ENCODE data around the gene ALG9. TPM values are rescaled to one million over a fixed set of nuclear protein-coding genes. Genes with fewer than 3 reads are reported as not detected.

The ALG9 gene
- polyA plus RNA-seq, 3 donors = 7.4 to 7.9 (median 7.8) TPM

GRCh38 chr11:111906680-111907079 is 35.3 kb upstream of the ALG9 start:
- no peaks in the 10 kb centered on the region for H3K36me3 ChIP-seq (replicated peaks in 1 of 2; ENCODE audit: control insufficient read depth in 1 of 2, insufficient read depth in 2 of 2, low read length in 2 of 2)
- intact Hi-C loops (cut with micrococcal nuclease) = no loop called here
- H2AFZ ChIP-seq (ENCODE audit: insufficient read depth, low read depth, low read length, poor library complexity, severe bottlenecking) = no peak overlapping the region
- DNase-seq = no peak
- no peaks in the 10 kb centered on the region for H3K79me2 ChIP-seq (ENCODE audit: insufficient read depth, low read length)
- TF ChIP-seq CTCF (IDR thresholded peaks at IDR 0.05) = no peak
- H4K20me1 ChIP-seq (ENCODE audit: insufficient read depth, low read length) = no peaks in the 10 kb centered on the region
- H3K27ac ChIP-seq (ENCODE audit: low read depth in 1 of 2, low read length in 2 of 2) = no peak overlapping the region
- WGBS (ENCODE audit: insufficient coverage) = no CpG with 5 or more reads among the region's 1 CpG
- H3K4me2 ChIP-seq (replicated peaks; ENCODE audit: extremely low read depth, low read length, poor library complexity, severe bottlenecking) = no peak overlapping the region
- Mint-ChIP-seq H3K9me3 (peaks cover 8 to 15% (median 13%) of the 10 kb centered on the region in 7 donors), H3K4me1 (peaks cover 3% of the 10 kb centered on the region), H3K27me3 (ENCODE audit: low read depth in 3 of 3) (peaks cover 14 to 16% (median 15%) of the 10 kb centered on the region in 3 donors), H3K27ac (no peak overlapping the region), H3K4me3 (no peak overlapping the region), H3K36me3 (peaks cover 0 to 3% of the 10 kb centered on the region in 2 donors)
- peaks cover 5 to 16% of the 10 kb centered on the region in 2 donors for H3K27me3 ChIP-seq (ENCODE audit: control insufficient read depth in 2 of 2, insufficient read depth in 2 of 2, low read length in 2 of 2)
- no peaks in the 10 kb centered on the region for H3K4me1 ChIP-seq (ENCODE audit: control insufficient read depth in 1 of 2, insufficient read depth in 2 of 2, low read length in 2 of 2)
- H3K9ac ChIP-seq (ENCODE audit: insufficient read depth, low read length, poor library complexity, severe bottlenecking) = no peak overlapping the region
- no peak overlapping the region for H3K4me3 ChIP-seq (replicated peaks in 1 of 3; ENCODE audit: low read depth in 2 of 3, low read length in 3 of 3)
- H3K9me3 ChIP-seq (replicated peaks in 1 of 2; ENCODE audit: control insufficient read depth in 1 of 2, insufficient read depth in 1 of 2, low read length in 2 of 2) = peaks cover 4 to 11% of the 10 kb centered on the region in 2 donors

DNA sequence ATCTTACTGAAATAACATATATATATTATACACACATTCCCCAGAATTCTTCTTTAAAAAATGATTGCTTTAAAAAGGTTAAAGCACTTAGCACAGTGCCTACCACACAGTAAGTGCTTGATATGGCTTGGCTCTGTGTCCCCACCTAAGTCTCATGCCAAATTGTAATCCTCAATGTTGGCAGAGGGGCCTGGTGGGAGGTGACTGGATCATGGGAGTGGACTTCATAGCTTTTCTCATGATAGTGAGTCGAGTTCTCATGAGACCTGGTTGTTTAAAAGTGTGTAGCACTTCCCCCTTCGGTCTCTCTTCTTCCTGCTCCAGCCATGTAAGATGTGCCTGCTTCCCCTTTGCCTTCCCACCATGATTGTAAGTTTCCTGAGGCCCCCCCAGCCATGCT is 34.0 kb upstream of the ALG9 start:
- peaks cover 2 to 6% (median 6%) of the 10 kb centered on the region in 3 donors for H3K27me3 Mint-ChIP-seq (ENCODE audit: low read depth in 3 of 3)
- H3K79me2 ChIP-seq (ENCODE audit: insufficient read depth, low read length) = no peaks in the 10 kb centered on the region
- H3K4me1 Mint-ChIP-seq = peaks cover 3% of the 10 kb centered on the region
- no peaks in the 10 kb centered on the region for H3K36me3 ChIP-seq (replicated peaks in 1 of 2; ENCODE audit: control insufficient read depth in 1 of 2, insufficient read depth in 2 of 2, low read length in 2 of 2)
- no peak overlapping the region for H3K4me3 Mint-ChIP-seq
- WGBS (ENCODE audit: insufficient coverage) = no CpG with 5 or more reads among the region's 2 CpGs
- peaks cover 0 to 3% of the 10 kb centered on the region in 2 donors for H3K27me3 ChIP-seq (ENCODE audit: control insufficient read depth in 2 of 2, insufficient read depth in 2 of 2, low read length in 2 of 2)
- H2AFZ ChIP-seq (ENCODE audit: insufficient read depth, low read depth, low read length, poor library complexity, severe bottlenecking) = no peak overlapping the region
- no peak overlapping the region for H3K4me3 ChIP-seq (replicated peaks in 1 of 3; ENCODE audit: low read depth in 2 of 3, low read length in 3 of 3)
- H3K9ac ChIP-seq (ENCODE audit: insufficient read depth, low read length, poor library complexity, severe bottlenecking) = no peak overlapping the region
- no peak overlapping the region for H3K27ac ChIP-seq (ENCODE audit: low read depth in 1 of 2, low read length in 2 of 2)
- no peak overlapping the region for H3K4me2 ChIP-seq (replicated peaks; ENCODE audit: extremely low read depth, low read length, poor library complexity, severe bottlenecking)
- no peaks in the 10 kb centered on the region for H4K20me1 ChIP-seq (ENCODE audit: insufficient read depth, low read length)
- H3K27ac Mint-ChIP-seq = no peak overlapping the region
- TF ChIP-seq CTCF (IDR thresholded peaks at IDR 0.05) = no peak
- DNase-seq = no peak
- peaks cover 8 to 15% (median 13%) of the 10 kb centered on the region in 7 donors for H3K9me3 Mint-ChIP-seq
- peaks cover 4 to 11% of the 10 kb centered on the region in 2 donors for H3K9me3 ChIP-seq (replicated peaks in 1 of 2; ENCODE audit: control insufficient read depth in 1 of 2, insufficient read depth in 1 of 2, low read length in 2 of 2)
- intact Hi-C loops (cut with micrococcal nuclease) = no loop called here
- H3K4me1 ChIP-seq (ENCODE audit: control insufficient read depth in 1 of 2, insufficient read depth in 2 of 2, low read length in 2 of 2) = no peaks in the 10 kb centered on the region
- peaks cover 0 to 3% of the 10 kb centered on the region in 2 donors for H3K36me3 Mint-ChIP-seq
